ENCODE results near the gene PAX8.

- no peak for TF ChIP-seq CTCF (IDR thresholded peaks at IDR 0.05)
- TF ChIP-seq EZH2 (IDR thresholded peaks at IDR 0.05; ENCODE audit: borderline replicate concordance, insufficient read depth, low read depth, low read length, poor library complexity, severe bottlenecking): no peak
These were observed 50.4 kb downstream of the PAX8 start for GRCh38 chr2:113228351-113228750.
